ENCODE results near the gene TBC1D30. TPM values are rescaled to one million over a fixed set of nuclear protein-coding genes. Genes with fewer than 3 reads are reported as not detected.

Gene TBC1D30
- total RNA-seq, 1 donor from 2014 or later, result 11.5 TPM

GRCh38 chr12:64806593-64807460 lies 17.6 kb upstream of the TBC1D30 start:
- no peak overlapping the region for H3K27ac ChIP-seq
- no peaks in the 10 kb centered on the region for H3K36me3 ChIP-seq
- H3K4me3 ChIP-seq, result no peak overlapping the region
- no peaks in the 10 kb centered on the region for H3K4me1 ChIP-seq
- no peak for TF ChIP-seq CTCF (IDR thresholded peaks at IDR 0.05)
- no peaks in the 10 kb centered on the region for H3K27me3 ChIP-seq (ENCODE audit: low read depth)
- no peaks in the 10 kb centered on the region for H3K9me3 ChIP-seq
- ATAC-seq, result no peak
- intact Hi-C loops (cut with DNase I), result no loop called here
- DNase-seq, result no peak

- Histone ChIP-seq H3K36me3 (no peaks in the 10 kb centered on the region), H3K9me3 (no peaks in the 10 kb centered on the region), H3K27me3 (ENCODE audit: low read depth) (no peaks in the 10 kb centered on the region), H3K27ac (no peak overlapping the region), H3K4me1 (no peaks in the 10 kb centered on the region), H3K4me3 (no peak overlapping the region)
- TF ChIP-seq CTCF (IDR thresholded peaks at IDR 0.05), result no peak
- DNase-seq (no peak), ATAC-seq (no peak)
- intact Hi-C loops (cut with DNase I), result no loop called here
These were observed 16.3 kb upstream of the TBC1D30 start for GRCh38 chr12:64808110-64808509.

- ATAC-seq (no peak), DNase-seq (no peak)
- no peaks in the 10 kb centered on the region for H3K4me1 ChIP-seq
- TF ChIP-seq CTCF (IDR thresholded peaks at IDR 0.05), result no peak
- no peak overlapping the region for H3K4me3 ChIP-seq
- H3K36me3 ChIP-seq, result no peaks in the 10 kb centered on the region
- intact Hi-C loops (cut with DNase I), result no loop called here
- no peaks in the 10 kb centered on the region for H3K9me3 ChIP-seq
- H3K27me3 ChIP-seq (ENCODE audit: low read depth), result no peaks in the 10 kb centered on the region
- H3K27ac ChIP-seq, result no peak overlapping the region
These were observed 13.6 kb upstream of the TBC1D30 start for GRCh38 chr12:64810831-64811230.

GRCh38 chr12:64813723-64814122 lies 10.7 kb upstream of the TBC1D30 start:
- Histone ChIP-seq H3K27me3 (ENCODE audit: low read depth) (no peaks in the 10 kb centered on the region), H3K27ac (no peak overlapping the region), H3K4me3 (no peak overlapping the region), H3K4me1 (no peaks in the 10 kb centered on the region), H3K36me3 (no peaks in the 10 kb centered on the region), H3K9me3 (no peaks in the 10 kb centered on the region)
- intact Hi-C loops (cut with DNase I), result no loop called here
- DNase-seq (no peak), ATAC-seq (no peak)
- TF ChIP-seq CTCF (IDR thresholded peaks at IDR 0.05), result no peak

GRCh38 chr12:64814432-64814831 lies 10.0 kb upstream of the TBC1D30 start:
- no peak for TF ChIP-seq CTCF (IDR thresholded peaks at IDR 0.05)
- H3K27ac ChIP-seq, result no peak overlapping the region
- no peaks in the 10 kb centered on the region for H3K9me3 ChIP-seq
- H3K27me3 ChIP-seq (ENCODE audit: low read depth), result no peaks in the 10 kb centered on the region
- no peaks in the 10 kb centered on the region for H3K36me3 ChIP-seq
- intact Hi-C loops (cut with DNase I), result no loop called here
- H3K4me3 ChIP-seq, result no peak overlapping the region
- H3K4me1 ChIP-seq, result no peaks in the 10 kb centered on the region
- DNase-seq (no peak), ATAC-seq (no peak)

All from lower lobe of right lung (tissue), 2 donors.